ENCODE measurements around the gene HOXA7.

The HOXA7 gene

GRCh38 chr7:27117887-27118491, 38.5 kb downstream of the HOXA7 start:
- peaks cover 0 to 6% of the 10 kb centered on the region in 2 experiments for H3K4me1 ChIP-seq (ENCODE audit: control insufficient read depth in 1 of 2, insufficient read depth in 1 of 2, low read depth in 1 of 2, low read length in 1 of 2)
- no peak overlapping the region for H3K27ac ChIP-seq
- peaks cover 5% of the 10 kb centered on the region for H3K27me3 ChIP-seq
- H3K36me3 ChIP-seq: no peaks in the 10 kb centered on the region
- no peak overlapping the region for H3K4me3 ChIP-seq (ENCODE audit: low read depth in 1 of 2, low read length in 1 of 2)
- TF ChIP-seq, protein P1, sequence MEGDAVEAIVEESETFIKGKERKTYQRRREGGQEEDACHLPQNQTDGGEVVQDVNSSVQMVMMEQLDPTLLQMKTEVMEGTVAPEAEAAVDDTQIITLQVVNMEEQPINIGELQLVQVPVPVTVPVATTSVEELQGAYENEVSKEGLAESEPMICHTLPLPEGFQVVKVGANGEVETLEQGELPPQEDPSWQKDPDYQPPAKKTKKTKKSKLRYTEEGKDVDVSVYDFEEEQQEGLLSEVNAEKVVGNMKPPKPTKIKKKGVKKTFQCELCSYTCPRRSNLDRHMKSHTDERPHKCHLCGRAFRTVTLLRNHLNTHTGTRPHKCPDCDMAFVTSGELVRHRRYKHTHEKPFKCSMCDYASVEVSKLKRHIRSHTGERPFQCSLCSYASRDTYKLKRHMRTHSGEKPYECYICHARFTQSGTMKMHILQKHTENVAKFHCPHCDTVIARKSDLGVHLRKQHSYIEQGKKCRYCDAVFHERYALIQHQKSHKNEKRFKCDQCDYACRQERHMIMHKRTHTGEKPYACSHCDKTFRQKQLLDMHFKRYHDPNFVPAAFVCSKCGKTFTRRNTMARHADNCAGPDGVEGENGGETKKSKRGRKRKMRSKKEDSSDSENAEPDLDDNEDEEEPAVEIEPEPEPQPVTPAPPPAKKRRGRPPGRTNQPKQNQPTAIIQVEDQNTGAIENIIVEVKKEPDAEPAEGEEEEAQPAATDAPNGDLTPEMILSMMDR (IDR thresholded peaks at IDR 0.05): no peak
- no peaks in the 10 kb centered on the region for H3K9me3 ChIP-seq

- Histone ChIP-seq H3K36me3 (no peaks in the 10 kb centered on the region), H3K27me3 (peaks cover 5% of the 10 kb centered on the region), H3K4me3 (ENCODE audit: low read depth in 1 of 2, low read length in 1 of 2) (no peak overlapping the region), H3K4me1 (ENCODE audit: control insufficient read depth in 1 of 2, insufficient read depth in 1 of 2, low read depth in 1 of 2, low read length in 1 of 2) (no peaks in the 10 kb centered on the region), H3K27ac (no peak overlapping the region), H3K9me3 (no peaks in the 10 kb centered on the region)
- TF ChIP-seq, protein P1 (IDR thresholded peaks at IDR 0.05): no peak
These were observed 39.3 kb downstream of the HOXA7 start for GRCh38 chr7:27116962-27117886.

GRCh38 chr7:27116031-27116961, 40.2 kb downstream of the HOXA7 start:
- no peaks in the 10 kb centered on the region for H3K4me1 ChIP-seq (ENCODE audit: control insufficient read depth in 1 of 2, insufficient read depth in 1 of 2, low read depth in 1 of 2, low read length in 1 of 2)
- peaks cover 5% of the 10 kb centered on the region for H3K27me3 ChIP-seq
- no peak overlapping the region for H3K4me3 ChIP-seq (ENCODE audit: low read depth in 1 of 2, low read length in 1 of 2)
- TF ChIP-seq, protein P1 (IDR thresholded peaks at IDR 0.05): no peak
- no peaks in the 10 kb centered on the region for H3K9me3 ChIP-seq
- H3K27ac ChIP-seq: no peak overlapping the region
- no peaks in the 10 kb centered on the region for H3K36me3 ChIP-seq

GRCh38 chr7:27115221-27116026, 41.1 kb downstream of the HOXA7 start:
- H3K36me3 ChIP-seq: no peaks in the 10 kb centered on the region
- no peak overlapping the region for H3K27ac ChIP-seq
- H3K9me3 ChIP-seq: no peaks in the 10 kb centered on the region
- no peaks in the 10 kb centered on the region for H3K4me1 ChIP-seq (ENCODE audit: control insufficient read depth in 1 of 2, insufficient read depth in 1 of 2, low read depth in 1 of 2, low read length in 1 of 2)
- no peak overlapping the region for H3K4me3 ChIP-seq (ENCODE audit: low read depth in 1 of 2, low read length in 1 of 2)
- TF ChIP-seq, protein P1 (IDR thresholded peaks at IDR 0.05): no peak
- H3K27me3 ChIP-seq: peaks cover 5% of the 10 kb centered on the region

DNA sequence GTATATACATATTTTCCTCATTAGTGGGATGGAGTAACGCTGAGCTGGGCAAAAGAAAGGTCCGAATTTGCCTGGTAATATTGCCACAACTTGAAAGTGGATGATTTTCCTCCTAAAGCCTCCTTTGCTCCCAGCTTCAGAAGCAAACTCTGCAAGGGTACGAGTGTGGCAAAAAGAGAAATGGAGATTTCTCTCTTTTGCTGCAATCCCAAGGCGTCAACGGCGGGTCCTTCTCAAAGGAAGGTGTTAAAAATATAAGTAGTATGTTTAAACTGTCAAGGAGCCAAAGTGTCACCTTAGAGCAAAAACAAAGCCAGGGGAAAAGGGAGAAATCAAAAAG, 41.6 kb downstream of the HOXA7 start:
- TF ChIP-seq, protein P1 (IDR thresholded peaks at IDR 0.05): no peak
- Histone ChIP-seq H3K4me3 (ENCODE audit: low read depth in 1 of 2, low read length in 1 of 2) (no peak overlapping the region), H3K27ac (no peak overlapping the region), H3K36me3 (no peaks in the 10 kb centered on the region), H3K4me1 (ENCODE audit: control insufficient read depth in 1 of 2, insufficient read depth in 1 of 2, low read depth in 1 of 2, low read length in 1 of 2) (no peaks in the 10 kb centered on the region), H3K9me3 (no peaks in the 10 kb centered on the region), H3K27me3 (peaks cover 5% of the 10 kb centered on the region)
